K562 (cell line): ENCODE data around the gene TMEM129. TPM values are rescaled to one million over a fixed set of nuclear protein-coding genes. Genes with fewer than 3 reads are reported as not detected.

Source experiments
- ATAC-seq: fragments of 200-7000 bp; cut with Tn5 transposase; 3 replicates; pipeline ENCODE4 v1.9.1; 2020; ENCODE audit warnings: moderate library complexity
- BruUV-seq: library from RNA; stranded (reverse); fragments of 400-500 nt; replicated peaks from 2 replicates; lab custom pipeline; 2021; lab: Mats Ljungman, UMichigan
- CTCF ChIA-PET: fragments of 300-600 bp; formaldehyde crosslinking; extraction: SDS; loops from one replicate; lab custom pipeline; 2021; ENCODE audit warnings: low intra/inter-chr PET ratio; lab: Yijun Ruan, JAX
- POLR2A ChIA-PET: fragments of 300-600, 350-650 bp; sonication (Branson Sonifier 250); formaldehyde crosslinking; extraction: SDS; loops from one replicate; lab custom pipeline; 2021; ENCODE audit warnings: antibody characterized with exemption, inconsistent platforms; lab: Yijun Ruan, JAX
- DNase-seq, 4 experiments: peaks; one replicate each; pipeline versions ENCODE4 v3.0.0 to v3.0.0-alpha.2; 2011 to 2018; ENCODE audit warnings: low spot score in 3 of 4, mixed read lengths in 3 of 4; ENCODE audit errors: extremely low read depth in 1 of 4
- FAIRE-seq: peaks from 2 replicates; lab custom pipeline; 2011; peaks lifted over from hg19 to GRCh38; lab: Jason Lieb, UNC
- H2AFZ ChIP-seq: 2 replicates; pipeline ENCODE4 v1.6.0; 2011; ENCODE audit warnings: low read depth, low read length, control low read depth, inconsistent platforms
- H3K27ac ChIP-seq: fragments of 200-600 bp; 3 replicates; pipeline ENCODE4 v1.8.0; 2011; ENCODE audit warnings: low read depth, mild to moderate bottlenecking, control low read depth, inconsistent platforms, low read length, moderate library complexity, mixed read lengths; ENCODE audit errors: extremely low read depth
- H3K27me3 ChIP-seq, 2 experiments: fragments of 300-600 bp in 1 of 2; 2 replicates in 1 of 2; 3 replicates in 1 of 2; pipeline versions ENCODE4 v1.6.0 to v1.8.0; 2011; ENCODE audit warnings: inconsistent platforms in 2 of 2, low read length in 2 of 2, mild to moderate bottlenecking in 1 of 2, mixed read lengths in 1 of 2, moderate library complexity in 1 of 2; ENCODE audit not compliant: control insufficient read depth in 2 of 2, insufficient read depth in 2 of 2
- H3K36me3 ChIP-seq: fragments of 300-600 bp; 3 replicates; pipeline ENCODE4 v1.8.0; 2011; ENCODE audit warnings: mild to moderate bottlenecking, low read length, inconsistent platforms; ENCODE audit not compliant: control insufficient read depth, insufficient read depth
- H3K4me1 ChIP-seq, 2 experiments: fragments of 200-600 bp in 1 of 2; replicated peaks in 1 of 2; 2 replicates in 1 of 2; 3 replicates in 1 of 2; pipeline versions ENCODE4 v1.5.1 to v1.8.0; 2011; ENCODE audit warnings: inconsistent platforms in 2 of 2, low read length in 2 of 2, mild to moderate bottlenecking in 1 of 2, mixed read lengths in 1 of 2, moderate library complexity in 1 of 2; ENCODE audit not compliant: control insufficient read depth in 2 of 2, insufficient read depth in 2 of 2
- H3K4me2 ChIP-seq: 2 replicates; pipeline ENCODE4 v1.6.1; 2011; ENCODE audit warnings: low read length, control low read depth, inconsistent platforms, mixed read lengths; ENCODE audit not compliant: insufficient read depth
- H3K4me3 ChIP-seq: fragments of 200-600 bp; sonication (generic), shearing (Covaris generic); 2 replicates; pipeline ENCODE4 v1.5.1; 2016; ENCODE audit warnings: control low read depth, inconsistent platforms
- H3K79me2 ChIP-seq: fragments of 200-600 bp; 3 replicates; pipeline ENCODE4 v1.8.0; 2011; ENCODE audit warnings: low read length, inconsistent platforms; ENCODE audit not compliant: control insufficient read depth, insufficient read depth
- H3K9ac ChIP-seq, 2 experiments: 2 replicates each; pipeline versions ENCODE4 v1.6.0 to v1.6.1; 2011; ENCODE audit warnings: low read depth in 2 of 2, low read length in 2 of 2, control low read depth in 1 of 2, inconsistent platforms in 1 of 2, mild to moderate bottlenecking in 1 of 2, mixed read lengths in 1 of 2; ENCODE audit not compliant: insufficient read depth in 1 of 2
- H3K9me1 ChIP-seq: one replicate; pipeline ENCODE4 v1.6.0; 2011; ENCODE audit warnings: inconsistent platforms, mild to moderate bottlenecking, low read length, moderate library complexity; ENCODE audit not compliant: control insufficient read depth, insufficient read depth
- H3K9me3 ChIP-seq: replicated peaks from 2 replicates; pipeline ENCODE4 v1.5.1; 2011; ENCODE audit warnings: low read depth, low read length, inconsistent platforms; ENCODE audit not compliant: control insufficient read depth, insufficient read depth
- H4K20me1 ChIP-seq: replicated peaks from 2 replicates; pipeline ENCODE4 v1.6.1; 2011; ENCODE audit warnings: low read length, inconsistent platforms, mixed read lengths; ENCODE audit not compliant: control insufficient read depth, insufficient read depth
- CREM ChIP-seq: IDR thresholded peaks from 2 replicates; pipeline ENCODE4 v1.6.1; 2014; ENCODE audit warnings: antibody characterized with exemption, low read depth
- CTBP1 ChIP-seq: fragments of 450-650 bp; IDR thresholded peaks from 2 replicates; pipeline ENCODE4 v1.6.1; 2016; ENCODE audit warnings: borderline replicate concordance
- GABPB1 ChIP-seq: sonication (generic); formaldehyde crosslinking; IDR thresholded peaks from 2 replicates; pipeline ENCODE4 v1.8.0; 2022; ENCODE audit warnings: mild to moderate bottlenecking, missing genetic modification reagents
- HLTF ChIP-seq: fragments of 450-650 bp; IDR thresholded peaks from 2 replicates; pipeline ENCODE4 v1.6.1; 2016
- MAFK ChIP-seq: IDR thresholded peaks from 2 replicates; pipeline ENCODE4 v1.6.1; 2011; ENCODE audit warnings: low read length, improper control_type of control experiment
- MAZ ChIP-seq, 2 experiments: fragments of 450-650 bp in 1 of 2; sonication (generic) in 1 of 2; formaldehyde crosslinking; IDR thresholded peaks in 1 of 2; conservative IDR thresholded peaks in 1 of 2; 2 replicates each; pipeline versions ENCODE4 v1.4.0 to v1.5.0; 2020; ENCODE audit warnings: mild to moderate bottlenecking in 1 of 2, missing genetic modification reagents in 1 of 2
- RAD21 ChIP-seq, 2 experiments: fragments of 250-450 bp in 1 of 2; fragments of 450-650 bp in 1 of 2; sonication (Bioruptor Pico) in 1 of 2; formaldehyde crosslinking in 1 of 2; IDR thresholded peaks in 1 of 2; conservative IDR thresholded peaks in 1 of 2; 2 replicates each; pipeline versions ENCODE4 v1.4.0 to v1.8.0; 2020 to 2022; ENCODE audit warnings: mild to moderate bottlenecking in 2 of 2, moderate library complexity in 1 of 2
- USF1 ChIP-seq: sonication (generic); formaldehyde crosslinking; IDR thresholded peaks from 2 replicates; pipeline ENCODE4 v1.9.0; 2022; ENCODE audit warnings: mild to moderate bottlenecking, missing genetic modification reagents
- ZNF436 ChIP-seq: fragments of 250-450, 450-650 bp; sonication (Bioruptor Pico); formaldehyde crosslinking; IDR thresholded peaks from 2 replicates; pipeline ENCODE4 v1.7.0; 2020; ENCODE audit warnings: mild to moderate bottlenecking
- ZNF518B ChIP-seq: fragments of 250-450 bp; sonication (Bioruptor Pico); IDR thresholded peaks from 2 replicates; pipeline ENCODE4 v1.5.0; 2021; ENCODE audit warnings: mild to moderate bottlenecking, moderate library complexity
- WGBS: fragments of 100-300 bp; shearing (Covaris generic); methylation state at CpG from one replicate; pipeline ENCODE4 v1.1.6; 2016; ENCODE audit warnings: low coverage, mixed read lengths; ENCODE audit not compliant: insufficient coverage; ENCODE audit errors: missing lambda C conversion rate; 5-methylcytosine and 5-hydroxymethylcytosine counted together
- in situ Hi-C: fragments of 300-500 bp; cut with MboI; formaldehyde crosslinking; loops from 4 replicates; pipeline ENCODE4 v1.15.0; 2018; ENCODE audit warnings: inconsistent platforms, mixed read lengths
- intact Hi-C: fragments of 100-400 bp; cut with micrococcal nuclease; formaldehyde crosslinking; loops from 2 replicates; pipeline ENCODE4 v1.14.2; 2022
- polyA plus RNA-seq, 8 experiments: library from polyadenylated mRNA; depleted of rRNA in 4 of 8; stranded (reverse) in 5 of 8; unstranded in 3 of 8; fragments of >200 nt; fragmentation: Nextera tagmentation in 2 of 8; fragmentation: Illumina TruSeq in 1 of 8; extraction: Ambion mirVana in 2 of 8; extraction: Trizol in 1 of 8; gene quantifications; 2 replicates each; pipeline versions ENCODE4 v1.2.1 to v1.2.3, GENCODE V29; 2011 to 2014; ENCODE audit warnings: inconsistent platforms in 1 of 8, missing spikeins in 1 of 8
- total RNA-seq, 7 experiments: library from RNA; depleted of rRNA in 6 of 7; stranded (reverse); fragments of >200 nt in 6 of 7; fragmentation: Illumina TruSeq in 2 of 7; extraction: Trizol in 2 of 7; gene quantifications; 2 replicates each; pipeline versions ENCODE4 v1.2.1 to v1.2.3, GENCODE V29; 2011 to 2021; ENCODE audit warnings: low replicate concordance in 1 of 7
- TF ChIP-seq, protein P1 (sequence below): fragments of 450-650 bp; formaldehyde crosslinking; IDR thresholded peaks from 2 replicates; pipeline ENCODE4 v1.4.0; 2020; ENCODE audit warnings: mild to moderate bottlenecking, moderate library complexity

The TMEM129 gene
- total and polyA plus RNA-seq, 9 of the 15 experiments (the other 6 are each of a cell fraction or from before 2014, with no cell fraction given), result 0.34 to 47.2 (median 18.8) TPM

GRCh38 chr4:1727117-1728031 lies 6.3 kb upstream of the TMEM129 start (continued):
- TF ChIP-seq USF1, result peak; percentile 44
- TF ChIP-seq, all 486 proteins: peak for 4

DNA sequence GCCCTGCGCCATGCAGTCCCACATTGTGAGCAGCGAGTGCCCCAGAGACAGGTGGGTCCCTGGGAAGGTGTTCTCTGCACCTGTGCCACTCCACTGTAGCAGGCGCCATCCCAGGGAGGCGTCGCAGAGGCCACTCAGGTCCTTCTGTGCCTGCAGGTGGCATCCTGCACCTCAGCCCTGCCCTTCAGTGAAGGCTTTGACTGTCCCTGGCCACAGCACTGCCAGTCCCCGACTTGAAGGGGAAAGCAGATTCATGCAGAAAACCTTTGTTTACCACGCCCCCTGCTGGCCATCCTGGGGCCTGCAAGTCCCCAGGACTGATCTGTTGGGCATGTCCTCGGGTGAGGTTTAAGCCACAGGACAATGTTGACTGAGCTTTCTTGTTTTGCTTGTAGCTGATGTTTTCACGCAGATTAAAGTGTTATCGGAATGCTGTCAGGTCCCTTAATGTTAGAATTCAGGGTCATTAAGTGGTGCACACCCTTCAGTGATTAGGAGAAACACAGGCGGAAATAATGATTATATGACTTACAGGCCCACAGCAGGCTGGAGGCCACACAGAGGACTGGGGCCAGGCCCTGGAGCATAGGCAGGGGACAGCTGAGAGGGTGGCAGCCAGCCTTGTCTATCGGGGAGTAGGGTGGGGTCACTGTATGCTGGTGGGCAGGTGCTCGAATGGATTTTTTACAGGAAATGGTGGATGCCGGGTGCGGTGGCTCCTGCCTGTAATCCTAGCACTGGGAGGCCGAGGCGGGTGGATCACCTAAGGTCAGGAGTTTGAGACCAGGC lies 5.2 kb upstream of the TMEM129 start:
- Histone ChIP-seq H2AFZ (no peak overlapping the region), H3K27ac (no peak overlapping the region), H3K36me3 (peaks cover 84% of the 10 kb centered on the region), H4K20me1 (peaks cover 23% of the 10 kb centered on the region), H3K9me1 (no peaks in the 10 kb centered on the region), H3K4me3 (no peak overlapping the region), H3K27me3 (no peaks in the 10 kb centered on the region), H3K9me3 (no peaks in the 10 kb centered on the region), H3K79me2 (peaks cover 87% of the 10 kb centered on the region), H3K4me2 (no peak overlapping the region), H3K9ac (peak overlapping the region in 1 of 2 experiments; percentile 71; a peak in 2 of 4 replicates), H3K4me1 (peaks cover 10 to 48% of the 10 kb centered on the region in 2 experiments; a peak in 4 of 5 replicates)
- DNase-seq (peak; percentile 54 to 91 (median 66)), FAIRE-seq (peak; percentile 96), ATAC-seq (peak; percentile 72)
- CTCF ChIA-PET, result interaction anchor here (0.6 to 2.2 kb wide), 7 partner anchors 34 to 374 kb away, joined by 3 to 20 read pairs (median 4); no protein-coding TSS in a partner anchor
- POLR2A ChIA-PET, result interaction anchor here (0.6 to 0.8 kb wide), 2 partner anchors 11 to 15 kb away, joined by 3 read pairs; partner anchors contain the start of gene SLBP
- intact Hi-C loops (loop anchor here (1.0 to 10.0 kb wide), 3 partner anchors 33 to 372 kb away; no protein-coding TSS in a partner anchor), in situ Hi-C loops (no loop called here)
- 57% methylated on average over 15 of the region's 17 CpGs for WGBS
- no TSS peak for BruUV-seq
- TF ChIP-seq MAZ (CRISPR knock-in tag; conservative IDR thresholded peaks at IDR 0.05 in 1 of 2, IDR thresholded peaks at IDR 0.05 in 1 of 2) (0 out of 4 replicates have a peak, but pooled peaks of 1 of the 2 experiments have one; percentile 41), MAFK (0 out of 2 replicates have a peak, but pooled peaks have one; percentile 16), CTBP1 (peak; percentile 45; the same call in 1 of the 2 replicates), ZNF436 (CRISPR knock-in tag) (no peak), HLTF (no peak), GABPB1 (CRISPR knock-in tag) (0 out of 2 replicates have a peak, but pooled peaks have one; percentile 15), RAD21 (CRISPR knock-in tag; conservative IDR thresholded peaks at IDR 0.05 in 1 of 2, IDR thresholded peaks at IDR 0.05 in 1 of 2) (peak; percentile 57 to 68), CREM (0 out of 2 replicates have a peak, but pooled peaks have one; percentile 19), ZNF518B (CRISPR knock-in tag) (no peak)
- TF ChIP-seq, protein P1, sequence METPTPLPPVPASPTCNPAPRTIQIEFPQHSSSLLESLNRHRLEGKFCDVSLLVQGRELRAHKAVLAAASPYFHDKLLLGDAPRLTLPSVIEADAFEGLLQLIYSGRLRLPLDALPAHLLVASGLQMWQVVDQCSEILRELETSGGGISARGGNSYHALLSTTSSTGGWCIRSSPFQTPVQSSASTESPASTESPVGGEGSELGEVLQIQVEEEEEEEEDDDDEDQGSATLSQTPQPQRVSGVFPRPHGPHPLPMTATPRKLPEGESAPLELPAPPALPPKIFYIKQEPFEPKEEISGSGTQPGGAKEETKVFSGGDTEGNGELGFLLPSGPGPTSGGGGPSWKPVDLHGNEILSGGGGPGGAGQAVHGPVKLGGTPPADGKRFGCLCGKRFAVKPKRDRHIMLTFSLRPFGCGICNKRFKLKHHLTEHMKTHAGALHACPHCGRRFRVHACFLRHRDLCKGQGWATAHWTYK, result no peak
